ENCODE data around the gene NUF2. TPM values are rescaled to one million over a fixed set of nuclear protein-coding genes. Genes with fewer than 3 reads are reported as not detected.
"Not testable (repeated sequence)": the region's sequence is repeated elsewhere in the genome, so short reads cannot be mapped to it uniquely, and the experiment has no call there.

The NUF2 gene
- total RNA-seq (2014; rRNA removed; shearing (Covaris generic)): 92.9 and 118 TPM in 2 replicates

GRCh38 chr1:163321311-163322305 lies at the start of gene NUF2:
TSS of gene NUF2 (plus strand) at chr1:163321954. CDS start at chr1:163326052, 4,098 bp downstream.
- DNase-seq (ENCODE audit: low read depth): peak; percentile 100

GRCh38 chr1:163273766-163274441 lies 47.9 kb upstream of the NUF2 start:
- DNase-seq (ENCODE audit: low read depth): no peak

- no peak for DNase-seq (ENCODE audit: low read depth)
Observed at GRCh38 chr1:163275222-163275621, 46.5 kb upstream of the NUF2 start.

GRCh38 chr1:163278602-163279001 lies 43.2 kb upstream of the NUF2 start:
- no peak for DNase-seq (ENCODE audit: low read depth)

GRCh38 chr1:163284867-163285266 lies 36.9 kb upstream of the NUF2 start:
- peak; percentile 19 for DNase-seq (ENCODE audit: low read depth)

- no peak for DNase-seq (ENCODE audit: low read depth)
Observed at GRCh38 chr1:163290025-163290640, 31.6 kb upstream of the NUF2 start.

- DNase-seq (ENCODE audit: low read depth): no peak
Observed at GRCh38 chr1:163291461-163291860, 30.3 kb upstream of the NUF2 start.

- not testable (repeated sequence) for DNase-seq (ENCODE audit: low read depth)
Observed at GRCh38 chr1:163292153-163292552, 29.6 kb upstream of the NUF2 start.

GRCh38 chr1:163293497-163293896 lies 28.3 kb upstream of the NUF2 start:
- DNase-seq (ENCODE audit: low read depth): not testable (repeated sequence)

- no peak for DNase-seq (ENCODE audit: low read depth)
Observed at GRCh38 chr1:163295949-163296348, 25.8 kb upstream of the NUF2 start.

- DNase-seq (ENCODE audit: low read depth): no peak
Observed at GRCh38 chr1:163296504-163297263, 25.1 kb upstream of the NUF2 start.

- DNase-seq (ENCODE audit: low read depth): no peak
Observed at GRCh38 chr1:163298365-163298764, 23.4 kb upstream of the NUF2 start.

- DNase-seq (ENCODE audit: low read depth): no peak
Observed at GRCh38 chr1:163300568-163300967, 21.2 kb upstream of the NUF2 start.

GRCh38 chr1:163303561-163303960 lies 18.2 kb upstream of the NUF2 start:
- DNase-seq (ENCODE audit: low read depth): no peak

GRCh38 chr1:163305441-163305840 lies 16.3 kb upstream of the NUF2 start:
- DNase-seq (ENCODE audit: low read depth): no peak

- DNase-seq (ENCODE audit: low read depth): peak; percentile 62
Observed at GRCh38 chr1:163307479-163308171, 14.1 kb upstream of the NUF2 start.

- no peak for DNase-seq (ENCODE audit: low read depth)
Observed at GRCh38 chr1:163308811-163309210, 12.9 kb upstream of the NUF2 start.

- DNase-seq (ENCODE audit: low read depth): peak; percentile 25
Observed at GRCh38 chr1:163315773-163316374, 5.9 kb upstream of the NUF2 start.

- peak; percentile 2 for DNase-seq (ENCODE audit: low read depth)
Observed at GRCh38 chr1:163320891-163321290, 863 bp upstream of the NUF2 start.

- DNase-seq (ENCODE audit: low read depth): not testable (repeated sequence)
Observed at GRCh38 chr1:163323339-163323738, 1.6 kb downstream of the NUF2 start.

Measured in Daoy (cell line).